ENCODE results near the gene STMND1. TPM values are rescaled to one million over a fixed set of nuclear protein-coding genes. Genes with fewer than 3 reads are reported as not detected.
A peak's percentile ranks its signal among the peaks of the same experiment; 100 is the strongest.

Gene STMND1
- total RNA-seq, 1 donor from 2014 or later: not detected

DNA sequence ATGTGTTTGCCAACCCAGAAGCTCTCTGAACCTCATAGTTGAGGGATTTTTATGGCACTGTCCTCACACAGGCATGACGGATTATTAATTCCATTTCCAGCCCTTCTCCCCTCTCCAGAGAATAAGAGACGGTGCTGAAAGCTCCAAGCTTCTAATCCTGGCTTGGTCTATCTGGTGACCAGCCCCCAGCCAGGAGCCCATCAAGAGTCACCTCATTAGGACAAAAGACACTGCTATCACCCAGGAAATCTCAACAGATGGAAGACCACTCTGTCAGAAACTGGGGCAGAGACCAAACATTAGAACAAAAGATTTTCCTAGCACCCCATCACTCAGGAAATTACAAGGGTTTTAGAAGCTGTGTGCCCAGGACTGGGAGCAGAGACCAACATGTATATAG, 48.2 kb downstream of the STMND1 start:
- no peaks in the 10 kb centered on the region for H3K27me3 Mint-ChIP-seq (ENCODE audit: low read depth)
- DNase-seq (ENCODE audit: low spot score): no peak
- no peak overlapping the region for H3K27ac Mint-ChIP-seq (ENCODE audit: unreplicated experiment)
- peaks cover 3% of the 10 kb centered on the region for H3K36me3 Mint-ChIP-seq (ENCODE audit: low read depth)
- no peak for TF ChIP-seq CTCF (IDR thresholded peaks at IDR 0.05)
- H3K4me3 Mint-ChIP-seq (ENCODE audit: unreplicated experiment): no peak overlapping the region
- H3K9me3 Mint-ChIP-seq (ENCODE audit: low read depth): peaks cover 32% of the 10 kb centered on the region
- no peaks in the 10 kb centered on the region for H3K4me1 Mint-ChIP-seq (ENCODE audit: low read depth)

- Mint-ChIP-seq H3K36me3 (ENCODE audit: low read depth) (peaks cover 3% of the 10 kb centered on the region), H3K27me3 (ENCODE audit: low read depth) (no peaks in the 10 kb centered on the region), H3K27ac (ENCODE audit: unreplicated experiment) (no peak overlapping the region), H3K4me1 (ENCODE audit: low read depth) (no peaks in the 10 kb centered on the region), H3K4me3 (ENCODE audit: unreplicated experiment) (no peak overlapping the region), H3K9me3 (ENCODE audit: low read depth) (peaks cover 25% of the 10 kb centered on the region)
- no peak for TF ChIP-seq CTCF (IDR thresholded peaks at IDR 0.05)
- no peak for DNase-seq (ENCODE audit: low spot score)
Observed at GRCh38 chr6:17151888-17152287, 50.0 kb downstream of the STMND1 start.

DNA sequence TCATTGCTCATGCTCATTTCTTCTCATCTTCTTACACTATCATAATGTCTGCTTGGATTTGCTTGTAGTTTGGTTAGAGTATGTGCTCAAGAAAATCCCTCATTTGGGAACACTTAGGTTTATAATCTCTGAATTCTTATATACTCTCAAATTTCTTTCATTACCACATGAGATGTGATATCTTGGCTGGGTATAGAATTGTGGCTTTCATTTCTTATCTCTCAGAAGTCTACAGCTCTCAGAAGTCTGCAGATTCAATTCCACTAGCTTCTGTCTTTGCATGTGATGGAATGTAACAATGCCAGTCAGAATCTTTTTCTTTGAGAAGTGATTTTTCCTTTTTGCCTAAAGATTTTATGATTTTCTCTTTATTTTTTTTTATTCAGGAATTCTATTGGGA, 50.9 kb downstream of the STMND1 start:
- no peak for TF ChIP-seq CTCF (IDR thresholded peaks at IDR 0.05)
- no peak for DNase-seq (ENCODE audit: low spot score)
- Mint-ChIP-seq H3K36me3 (ENCODE audit: low read depth) (peaks cover 3% of the 10 kb centered on the region), H3K27ac (ENCODE audit: unreplicated experiment) (no peak overlapping the region), H3K27me3 (ENCODE audit: low read depth) (no peaks in the 10 kb centered on the region), H3K4me1 (ENCODE audit: low read depth) (no peaks in the 10 kb centered on the region), H3K9me3 (ENCODE audit: low read depth) (peaks cover 23% of the 10 kb centered on the region), H3K4me3 (ENCODE audit: unreplicated experiment) (no peak overlapping the region)

- TF ChIP-seq CTCF (IDR thresholded peaks at IDR 0.05): peak; percentile 99
- no peak for DNase-seq (ENCODE audit: low spot score)
- Mint-ChIP-seq H3K36me3 (ENCODE audit: low read depth) (peaks cover 3% of the 10 kb centered on the region), H3K27me3 (ENCODE audit: low read depth) (no peaks in the 10 kb centered on the region), H3K4me1 (ENCODE audit: low read depth) (no peaks in the 10 kb centered on the region), H3K4me3 (ENCODE audit: unreplicated experiment) (no peak overlapping the region), H3K27ac (ENCODE audit: unreplicated experiment) (no peak overlapping the region), H3K9me3 (ENCODE audit: low read depth) (peaks cover 18% of the 10 kb centered on the region)
Observed at GRCh38 chr6:17156112-17156921, 54.5 kb downstream of the STMND1 start.

DNA sequence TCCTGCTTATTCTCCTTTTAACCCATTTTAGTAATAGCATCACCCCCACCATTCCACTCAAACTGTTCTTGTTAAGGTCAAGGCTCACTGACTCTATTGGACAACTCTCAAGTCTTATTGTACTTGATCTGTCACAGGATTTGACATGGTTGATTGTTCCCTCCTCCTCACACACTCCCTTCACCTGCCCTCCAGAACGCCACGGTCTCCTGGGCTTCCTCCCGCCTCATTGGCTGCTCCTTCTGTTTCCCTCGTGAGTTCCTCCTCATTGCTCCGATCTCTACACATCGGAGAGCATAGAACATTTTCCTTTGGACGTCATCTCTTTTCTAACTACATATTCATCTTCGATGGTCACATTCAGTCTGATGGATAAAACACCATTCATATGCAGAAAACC, 55.1 kb downstream of the STMND1 start:
- Mint-ChIP-seq H3K36me3 (ENCODE audit: low read depth) (peaks cover 3% of the 10 kb centered on the region), H3K4me1 (ENCODE audit: low read depth) (no peaks in the 10 kb centered on the region), H3K27ac (ENCODE audit: unreplicated experiment) (no peak overlapping the region), H3K4me3 (ENCODE audit: unreplicated experiment) (no peak overlapping the region), H3K9me3 (ENCODE audit: low read depth) (peaks cover 16% of the 10 kb centered on the region), H3K27me3 (ENCODE audit: low read depth) (no peaks in the 10 kb centered on the region)
- no peak for TF ChIP-seq CTCF (IDR thresholded peaks at IDR 0.05)
- DNase-seq (ENCODE audit: low spot score): no peak
